Mucosa of descending colon (tissue), 3 donors: Measurements from ENCODE around the gene BUB1B. TPM values are rescaled to one million over a fixed set of nuclear protein-coding genes. Genes with fewer than 3 reads are reported as not detected.
A peak's percentile ranks its signal among the peaks of the same experiment; 100 is the strongest.
"Not testable (repeated sequence)": the region's sequence is repeated elsewhere in the genome, so short reads cannot be mapped to it uniquely, and the experiment has no call there.

Experiments used
- ATAC-seq: fragments of 200-7000 bp; cut with Tn5 transposase; one replicate; pipeline ENCODE4 v1.9.1; 2020; ENCODE audit warnings: mild to moderate bottlenecking, moderate library complexity
- DNase-seq, 3 donors: peaks; one replicate each; pipeline ENCODE4 v3.0.0-alpha.2; 2020
- H3K36me3 ChIP-seq: fragments of 200-600 bp; one replicate; pipeline ENCODE4 v1.8.0; 2021; ENCODE audit warnings: low read depth, mild to moderate bottlenecking
- H3K4me1 ChIP-seq: fragments of 200-600 bp; one replicate; pipeline ENCODE4 v1.8.0; 2021; ENCODE audit warnings: low read depth, mild to moderate bottlenecking
- H3K4me3 ChIP-seq: fragments of 200-600 bp; one replicate; pipeline ENCODE4 v1.8.0; 2021; ENCODE audit warnings: mild to moderate bottlenecking
- H3K9me3 ChIP-seq: fragments of 200-600 bp; one replicate; pipeline ENCODE4 v1.8.0; 2021; ENCODE audit warnings: mild to moderate bottlenecking
- intact Hi-C, 2 donors: fragments of 100-400 bp; cut with DNase I in 1 of 2; cut with micrococcal nuclease in 1 of 2; formaldehyde crosslinking; loops; one replicate each; pipeline versions ENCODE4 v1.11.0 to v1.11.1; 2022; cut with DNase I, micrococcal nuclease
- long read RNA-seq, 2 donors: library from polyadenylated mRNA; unstranded; transcript quantifications; one replicate each; pipeline ENCODE4 v2.0.0, GENCODE V29; 2019 to 2021
- total RNA-seq, 3 donors: library from RNA; stranded (reverse); fragmentation: NEBNext Ultra II Directional in 2 of 3; extraction: Animal tissue kit (Norgen Biotek cat#: 25700) in 2 of 3; gene quantifications; one replicate each; pipeline versions ENCODE4 v1.2.1 to v1.2.4, GENCODE V29; 2021 to 2023
- TF ChIP-seq, protein P1 (sequence below): fragments of 200-600 bp; IDR thresholded peaks from one replicate; pipeline ENCODE4 v1.8.0; 2022; ENCODE audit warnings: antibody characterized with exemption, mild to moderate bottlenecking
- donor health status: DM: no; HTN: no; CAD: no; lungs with moderate emphysema.
- donor health status: DM: no; HTN: no; CAD: no.
- donor health status: DM: no; HTN: yes; CAD: no.

BUB1B gene, protein sequence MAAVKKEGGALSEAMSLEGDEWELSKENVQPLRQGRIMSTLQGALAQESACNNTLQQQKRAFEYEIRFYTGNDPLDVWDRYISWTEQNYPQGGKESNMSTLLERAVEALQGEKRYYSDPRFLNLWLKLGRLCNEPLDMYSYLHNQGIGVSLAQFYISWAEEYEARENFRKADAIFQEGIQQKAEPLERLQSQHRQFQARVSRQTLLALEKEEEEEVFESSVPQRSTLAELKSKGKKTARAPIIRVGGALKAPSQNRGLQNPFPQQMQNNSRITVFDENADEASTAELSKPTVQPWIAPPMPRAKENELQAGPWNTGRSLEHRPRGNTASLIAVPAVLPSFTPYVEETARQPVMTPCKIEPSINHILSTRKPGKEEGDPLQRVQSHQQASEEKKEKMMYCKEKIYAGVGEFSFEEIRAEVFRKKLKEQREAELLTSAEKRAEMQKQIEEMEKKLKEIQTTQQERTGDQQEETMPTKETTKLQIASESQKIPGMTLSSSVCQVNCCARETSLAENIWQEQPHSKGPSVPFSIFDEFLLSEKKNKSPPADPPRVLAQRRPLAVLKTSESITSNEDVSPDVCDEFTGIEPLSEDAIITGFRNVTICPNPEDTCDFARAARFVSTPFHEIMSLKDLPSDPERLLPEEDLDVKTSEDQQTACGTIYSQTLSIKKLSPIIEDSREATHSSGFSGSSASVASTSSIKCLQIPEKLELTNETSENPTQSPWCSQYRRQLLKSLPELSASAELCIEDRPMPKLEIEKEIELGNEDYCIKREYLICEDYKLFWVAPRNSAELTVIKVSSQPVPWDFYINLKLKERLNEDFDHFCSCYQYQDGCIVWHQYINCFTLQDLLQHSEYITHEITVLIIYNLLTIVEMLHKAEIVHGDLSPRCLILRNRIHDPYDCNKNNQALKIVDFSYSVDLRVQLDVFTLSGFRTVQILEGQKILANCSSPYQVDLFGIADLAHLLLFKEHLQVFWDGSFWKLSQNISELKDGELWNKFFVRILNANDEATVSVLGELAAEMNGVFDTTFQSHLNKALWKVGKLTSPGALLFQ
- total RNA-seq = 10 to 100 TPM in 1 of 3 donors, 1 to 10 TPM in 2; 5.0 to 13.6 (median 5.1) TPM
- long read RNA-seq, donor 1 = 0 reads
- long read RNA-seq, donor 2, partial matches to known transcripts = 1 of 3 reads
- long read RNA-seq, donor 2, other reads (novel, unspliced or antisense) = 1 of 3 reads

DNA sequence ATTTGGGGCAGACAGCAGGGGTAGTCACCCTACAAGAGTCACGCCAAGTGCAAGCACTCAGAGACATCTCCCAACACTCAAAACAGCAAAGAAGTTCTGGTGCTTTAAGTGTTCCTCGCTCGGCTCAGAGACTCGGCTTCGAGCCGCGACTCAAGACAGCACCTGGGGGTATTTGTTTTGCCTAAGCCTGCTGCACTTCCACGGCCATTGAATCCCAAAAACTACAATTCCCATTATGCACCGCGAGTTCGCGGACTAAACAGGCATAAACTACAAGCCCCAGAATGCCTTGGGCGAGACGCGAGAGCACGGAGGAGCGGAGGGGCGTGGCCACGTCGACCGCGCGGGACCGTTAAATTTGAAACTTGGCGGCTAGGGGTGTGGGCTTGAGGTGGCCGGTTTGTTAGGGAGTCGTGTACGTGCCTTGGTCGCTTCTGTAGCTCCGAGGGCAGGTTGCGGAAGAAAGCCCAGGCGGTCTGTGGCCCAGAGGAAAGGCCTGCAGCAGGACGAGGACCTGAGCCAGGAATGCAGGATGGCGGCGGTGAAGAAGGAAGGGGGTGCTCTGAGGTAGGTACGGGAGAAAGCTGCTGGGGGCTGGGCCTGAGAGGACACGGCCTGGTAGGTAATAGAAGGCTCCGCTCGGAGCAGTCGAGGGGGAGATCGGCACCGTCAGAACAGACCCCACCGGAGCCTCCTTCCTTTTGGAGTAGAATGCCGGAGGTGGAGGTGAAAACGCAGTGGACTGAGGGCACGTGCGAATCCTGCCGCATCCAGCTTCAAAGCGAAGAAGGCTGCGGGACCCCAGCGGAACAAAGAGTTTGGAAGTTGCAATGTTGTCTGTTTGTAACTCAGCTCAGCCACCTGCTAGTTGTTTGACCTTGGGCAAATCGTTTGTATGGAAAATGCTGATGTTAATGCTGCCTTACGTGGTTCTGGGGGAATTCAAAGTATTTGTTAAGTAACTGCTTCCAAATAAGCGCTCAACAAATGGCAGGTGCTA, at the start of gene BUB1B:
BUB1B (plus strand) TSS at position 381 of the 1,000 bp plus-strand sequence; CDS start at position 533, 152 bp downstream.
- Histone ChIP-seq H3K36me3 (no peaks in the 10 kb centered on the region), H3K4me3 (peak within 1 kb of the TSS; percentile 1), H3K9me3 (no peaks in the 10 kb centered on the region), H3K4me1 (peaks cover 4% of the 10 kb centered on the region)
- ATAC-seq (peak; percentile 99), DNase-seq (peak; percentile 92 to 98 (median 94))
- intact Hi-C loops = no loop called here
- TF ChIP-seq, protein P1, sequence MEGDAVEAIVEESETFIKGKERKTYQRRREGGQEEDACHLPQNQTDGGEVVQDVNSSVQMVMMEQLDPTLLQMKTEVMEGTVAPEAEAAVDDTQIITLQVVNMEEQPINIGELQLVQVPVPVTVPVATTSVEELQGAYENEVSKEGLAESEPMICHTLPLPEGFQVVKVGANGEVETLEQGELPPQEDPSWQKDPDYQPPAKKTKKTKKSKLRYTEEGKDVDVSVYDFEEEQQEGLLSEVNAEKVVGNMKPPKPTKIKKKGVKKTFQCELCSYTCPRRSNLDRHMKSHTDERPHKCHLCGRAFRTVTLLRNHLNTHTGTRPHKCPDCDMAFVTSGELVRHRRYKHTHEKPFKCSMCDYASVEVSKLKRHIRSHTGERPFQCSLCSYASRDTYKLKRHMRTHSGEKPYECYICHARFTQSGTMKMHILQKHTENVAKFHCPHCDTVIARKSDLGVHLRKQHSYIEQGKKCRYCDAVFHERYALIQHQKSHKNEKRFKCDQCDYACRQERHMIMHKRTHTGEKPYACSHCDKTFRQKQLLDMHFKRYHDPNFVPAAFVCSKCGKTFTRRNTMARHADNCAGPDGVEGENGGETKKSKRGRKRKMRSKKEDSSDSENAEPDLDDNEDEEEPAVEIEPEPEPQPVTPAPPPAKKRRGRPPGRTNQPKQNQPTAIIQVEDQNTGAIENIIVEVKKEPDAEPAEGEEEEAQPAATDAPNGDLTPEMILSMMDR = no peak

DNA sequence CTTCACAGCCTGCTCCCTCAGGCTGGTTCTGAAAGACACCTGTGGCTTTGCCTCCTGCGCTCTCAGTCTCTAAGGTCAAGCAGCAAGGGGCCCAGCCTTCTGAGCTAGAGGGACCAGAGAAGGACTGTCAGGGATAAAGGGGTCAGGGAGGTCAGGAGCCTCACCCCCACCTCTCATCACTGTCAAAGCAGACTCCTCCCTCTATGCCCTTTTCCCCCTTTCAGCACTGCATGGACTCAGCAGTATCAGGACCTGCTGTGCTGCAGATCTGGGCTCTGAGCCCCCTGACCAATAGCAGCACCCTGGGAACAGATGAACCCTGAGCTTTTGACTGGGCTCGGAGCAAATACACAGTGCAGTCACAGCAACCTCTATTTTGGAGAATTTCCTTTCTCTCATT, 49.0 kb upstream of the BUB1B start:
- H3K9me3 ChIP-seq = no peaks in the 10 kb centered on the region
- no peaks in the 10 kb centered on the region for H3K36me3 ChIP-seq
- ATAC-seq (no peak), DNase-seq (no peak)
- H3K4me1 ChIP-seq = peaks cover 12% of the 10 kb centered on the region
- TF ChIP-seq, protein P1 = no peak
- intact Hi-C loops = no loop called here
- no peak overlapping the region for H3K4me3 ChIP-seq

DNA sequence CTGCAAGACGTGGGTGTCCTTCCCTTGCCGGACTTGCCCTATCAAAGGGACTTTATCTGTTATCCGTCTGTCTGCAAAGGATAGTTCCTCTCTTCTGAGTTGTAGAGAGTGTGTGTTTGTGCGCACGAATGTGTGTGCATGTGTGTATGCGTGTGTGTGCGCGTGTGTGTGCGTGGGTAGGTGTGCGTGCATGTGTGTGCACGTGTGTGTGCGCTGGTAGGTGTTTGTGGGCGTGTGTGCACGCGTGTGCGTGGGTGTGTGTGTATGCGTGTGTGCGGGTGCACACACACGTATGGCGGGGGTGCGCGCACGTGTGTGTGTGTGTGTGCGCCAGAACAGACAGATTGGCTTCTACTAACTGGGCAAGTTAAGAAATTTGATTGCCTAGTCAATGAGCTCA, 48.1 kb upstream of the BUB1B start:
- TF ChIP-seq, protein P1 = no peak
- H3K4me1 ChIP-seq = peaks cover 5% of the 10 kb centered on the region
- no peaks in the 10 kb centered on the region for H3K36me3 ChIP-seq
- DNase-seq (no peak), ATAC-seq (no peak)
- no peak overlapping the region for H3K4me3 ChIP-seq
- intact Hi-C loops = no loop called here
- H3K9me3 ChIP-seq = no peaks in the 10 kb centered on the region

DNA sequence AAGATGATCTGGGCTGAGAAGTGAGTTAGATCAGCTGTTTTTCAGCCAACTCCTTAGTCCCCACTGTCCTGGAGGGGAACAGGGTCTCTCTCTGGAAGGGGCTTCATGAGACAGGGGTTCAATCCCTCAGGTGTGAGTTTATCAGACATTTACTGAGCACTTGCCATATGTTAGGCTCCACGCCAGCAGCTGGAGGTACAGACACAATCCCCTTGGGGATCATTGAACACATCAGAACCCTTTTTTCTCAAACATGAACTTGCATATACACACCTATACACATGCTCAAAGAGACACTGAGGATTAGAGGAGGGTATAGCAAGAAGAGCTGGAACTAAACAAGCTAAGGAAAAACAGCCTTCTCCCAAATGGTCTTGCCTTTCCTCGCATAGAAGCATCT, 46.7 kb upstream of the BUB1B start:
- no peaks in the 10 kb centered on the region for H3K36me3 ChIP-seq
- no peak overlapping the region for H3K4me3 ChIP-seq
- no peak for DNase-seq
- H3K9me3 ChIP-seq = no peaks in the 10 kb centered on the region
- intact Hi-C loops = no loop called here
- peaks cover 4% of the 10 kb centered on the region for H3K4me1 ChIP-seq
- no peak for ATAC-seq
- TF ChIP-seq, protein P1 = no peak

DNA sequence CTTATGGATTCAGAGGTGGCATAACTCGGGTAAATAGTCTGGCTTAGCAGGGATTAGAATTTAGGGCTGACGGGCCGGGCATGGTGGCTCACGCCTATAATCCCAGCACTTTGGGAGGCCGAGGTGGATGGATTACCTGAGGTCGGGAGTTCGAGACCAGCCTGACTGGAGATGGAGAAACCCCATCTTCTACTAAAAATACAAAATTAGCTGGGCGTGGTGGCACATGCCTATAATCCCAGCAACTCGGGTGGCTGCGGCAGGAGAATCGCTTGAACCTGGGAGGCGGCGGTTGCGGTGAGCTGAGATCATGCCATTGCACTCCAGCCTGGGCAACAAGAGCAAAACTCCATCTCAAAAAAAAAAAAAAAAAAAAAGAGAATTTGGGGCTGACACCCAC, 45.8 kb upstream of the BUB1B start:
- H3K4me1 ChIP-seq, H3K9me3 ChIP-seq, H3K4me3 ChIP-seq, DNase-seq, intact Hi-C loops, ATAC-seq, H3K36me3 ChIP-seq: not testable (repeated sequence)
